GM21786 (cell line): ENCODE results near the gene CMTM8.
"Not testable (repeated sequence)": the region's sequence is repeated elsewhere in the genome, so short reads cannot be mapped to it uniquely, and the experiment has no call there.

Experiments used
- ATAC-seq: cut with Tn5 transposase; IDR thresholded peaks from one replicate; pipeline ENCODE4 v1.9.1; 2021; ENCODE audit not compliant: unreplicated experiment

Gene CMTM8, protein sequence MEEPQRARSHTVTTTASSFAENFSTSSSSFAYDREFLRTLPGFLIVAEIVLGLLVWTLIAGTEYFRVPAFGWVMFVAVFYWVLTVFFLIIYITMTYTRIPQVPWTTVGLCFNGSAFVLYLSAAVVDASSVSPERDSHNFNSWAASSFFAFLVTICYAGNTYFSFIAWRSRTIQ

DNA sequence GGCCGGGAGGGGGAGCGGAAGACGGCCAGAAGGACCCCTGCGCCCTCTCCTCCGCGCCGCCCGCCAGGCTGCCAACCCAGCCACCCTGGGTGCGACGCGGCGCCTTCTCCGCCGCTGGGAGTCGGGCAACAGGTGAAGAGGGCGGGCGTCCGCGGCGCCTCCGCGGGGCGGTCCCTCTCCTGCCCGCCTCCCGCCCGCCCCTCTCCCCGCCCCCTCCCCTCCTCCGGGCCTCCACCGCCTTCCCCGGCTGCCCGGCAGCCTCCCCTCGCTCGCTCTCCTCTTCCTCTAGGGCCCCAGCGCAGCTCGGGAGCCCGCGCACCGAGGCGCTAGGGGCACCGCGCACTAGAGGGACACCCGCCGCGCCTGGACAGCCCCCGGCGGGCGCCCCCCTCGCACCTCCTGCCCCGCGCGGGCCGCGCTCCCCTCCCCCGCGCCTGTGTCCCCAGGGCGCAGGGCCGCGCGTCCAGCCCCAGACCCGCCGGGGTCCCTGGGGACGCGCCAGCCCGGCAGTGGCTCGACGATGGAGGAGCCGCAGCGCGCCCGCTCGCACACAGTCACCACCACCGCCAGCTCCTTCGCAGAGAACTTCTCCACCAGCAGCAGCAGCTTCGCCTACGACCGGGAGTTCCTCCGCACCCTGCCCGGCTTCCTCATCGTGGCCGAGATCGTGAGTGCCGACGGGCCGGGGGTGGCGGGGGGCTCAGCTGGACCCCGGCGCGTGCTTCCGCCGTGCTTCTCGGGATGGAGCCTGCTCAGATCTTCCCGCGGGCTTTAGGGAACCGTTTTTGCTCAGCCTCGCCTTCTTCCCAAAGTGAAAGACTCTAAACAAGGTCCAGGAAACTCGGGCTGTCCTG, at the start of gene CMTM8:
Gene CMTM8 (plus strand): TSS at position 228 of the 854 bp plus-strand sequence. CDS start 293 bp downstream, at position 521.
- ATAC-seq: peak; percentile 46

DNA sequence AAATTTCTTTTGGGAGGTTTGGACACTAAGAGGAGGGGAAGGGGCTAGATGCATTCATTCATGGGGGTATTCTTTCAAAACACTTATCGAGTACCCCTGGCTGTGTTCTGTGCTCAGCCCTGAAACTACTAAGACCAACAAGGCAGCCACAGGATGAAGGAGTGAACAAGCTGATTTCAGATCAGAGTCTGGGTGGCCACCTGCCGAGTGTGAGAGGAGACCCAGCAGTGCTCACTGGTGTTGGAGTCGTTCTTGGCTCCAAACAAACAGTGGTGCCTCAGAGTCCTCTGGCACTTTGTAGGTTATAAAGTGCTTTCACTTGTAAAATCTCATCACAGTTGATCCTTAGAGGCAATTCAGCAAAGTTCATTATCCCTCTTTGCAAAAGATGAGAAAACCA, 48.8 kb upstream of the CMTM8 start:
- ATAC-seq: no peak

DNA sequence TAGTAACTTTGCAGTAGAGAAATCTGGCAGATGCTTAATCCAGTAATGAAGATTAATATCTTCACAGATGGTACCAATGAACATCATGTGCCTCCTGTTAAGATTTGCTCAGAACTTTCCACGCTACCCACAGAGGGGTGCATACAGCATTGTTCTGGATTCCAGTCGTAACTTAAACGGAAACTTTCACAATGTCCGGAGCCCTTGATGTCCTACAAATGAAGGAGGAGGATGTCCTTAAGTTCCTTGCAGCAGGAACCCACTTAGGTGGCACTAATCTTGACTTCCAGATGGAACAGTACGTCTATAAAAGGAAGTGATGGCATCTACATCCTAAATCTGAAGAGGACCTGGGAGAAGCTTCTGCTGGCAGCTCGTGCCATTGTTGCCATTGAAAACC, 47.9 kb upstream of the CMTM8 start:
- ATAC-seq: not testable (repeated sequence)

DNA sequence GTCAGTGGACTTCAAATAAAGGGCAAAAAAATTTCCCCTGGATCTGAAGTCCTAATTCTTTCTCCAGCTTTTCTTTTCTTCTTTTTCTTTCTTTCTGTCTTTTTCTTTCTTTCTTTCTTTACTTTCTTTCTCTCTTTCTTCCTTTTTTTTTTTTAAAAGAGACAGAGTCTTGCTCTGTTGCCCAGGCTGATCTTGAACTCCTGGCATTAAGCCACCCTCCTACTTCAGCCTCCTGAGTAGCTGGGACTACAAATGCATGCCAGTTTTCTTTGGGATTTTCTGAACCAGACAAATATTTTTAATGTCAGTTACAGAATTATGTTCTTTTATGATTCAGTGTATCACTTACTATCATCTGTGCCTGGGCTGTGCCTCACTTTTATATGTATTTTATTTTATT, 45.4 kb upstream of the CMTM8 start:
- no peak for ATAC-seq

DNA sequence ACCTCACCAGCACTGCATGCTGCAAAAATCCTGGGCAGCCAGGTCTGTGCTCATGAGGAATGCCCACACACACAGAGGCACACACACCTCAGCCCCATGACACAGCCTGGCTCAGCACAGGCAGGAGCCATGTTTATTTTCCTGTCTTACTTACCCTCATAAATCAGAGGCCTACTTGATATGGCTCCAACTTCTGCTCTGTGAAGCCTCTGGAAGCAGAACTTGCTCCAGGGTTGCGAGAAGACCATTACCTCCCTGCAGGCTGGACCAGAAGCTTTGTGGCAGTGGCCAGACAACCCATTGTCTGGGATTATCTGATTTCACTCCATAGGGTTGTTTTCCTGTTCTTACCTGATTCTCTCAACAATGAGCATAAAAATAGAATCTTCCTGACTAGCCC, 43.8 kb upstream of the CMTM8 start:
- no peak for ATAC-seq

DNA sequence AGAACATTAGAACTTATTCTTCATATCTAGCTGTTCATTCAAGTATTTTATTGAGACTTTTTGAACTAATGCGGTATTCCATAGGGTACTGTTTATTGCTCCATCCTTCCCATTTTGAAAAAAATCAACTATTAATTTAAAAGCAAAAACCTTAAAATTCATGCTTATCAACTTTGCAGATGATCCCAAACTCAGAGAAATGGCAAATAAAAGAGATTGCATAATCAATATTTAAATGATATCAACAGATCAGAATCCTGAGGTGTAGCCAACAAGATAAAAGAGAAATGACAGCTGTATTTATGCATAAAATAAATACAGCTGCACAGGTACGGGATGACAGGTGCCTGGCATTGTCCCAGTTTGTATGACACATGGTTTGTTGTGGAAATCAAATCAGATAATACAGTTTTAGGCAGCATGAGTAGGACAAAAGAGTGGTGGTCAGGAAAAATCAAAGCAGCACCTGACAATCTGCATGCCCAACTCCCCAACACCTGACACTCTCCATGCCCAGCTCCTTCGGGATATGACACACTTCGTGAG, 42.4 kb upstream of the CMTM8 start:
- no peak for ATAC-seq

DNA sequence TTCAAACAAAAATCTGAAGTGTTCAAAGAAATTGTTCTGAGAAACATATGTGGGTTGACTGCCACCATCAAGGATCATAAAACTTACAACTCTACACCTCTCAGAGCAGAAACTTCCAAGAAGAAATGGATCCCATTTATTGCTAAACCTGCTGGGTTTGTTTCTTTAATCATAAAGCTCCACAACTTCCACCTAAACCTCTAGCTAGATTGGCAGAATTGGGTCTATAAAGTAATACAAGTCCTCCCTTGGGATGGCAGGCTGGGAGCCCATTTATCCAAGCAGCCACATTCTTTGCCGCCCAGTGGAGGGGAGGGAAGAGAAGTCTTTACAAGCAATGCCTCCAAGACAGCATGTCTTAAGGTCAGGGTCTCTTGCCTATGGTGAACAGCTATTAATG, 40.5 kb upstream of the CMTM8 start:
- no peak for ATAC-seq

DNA sequence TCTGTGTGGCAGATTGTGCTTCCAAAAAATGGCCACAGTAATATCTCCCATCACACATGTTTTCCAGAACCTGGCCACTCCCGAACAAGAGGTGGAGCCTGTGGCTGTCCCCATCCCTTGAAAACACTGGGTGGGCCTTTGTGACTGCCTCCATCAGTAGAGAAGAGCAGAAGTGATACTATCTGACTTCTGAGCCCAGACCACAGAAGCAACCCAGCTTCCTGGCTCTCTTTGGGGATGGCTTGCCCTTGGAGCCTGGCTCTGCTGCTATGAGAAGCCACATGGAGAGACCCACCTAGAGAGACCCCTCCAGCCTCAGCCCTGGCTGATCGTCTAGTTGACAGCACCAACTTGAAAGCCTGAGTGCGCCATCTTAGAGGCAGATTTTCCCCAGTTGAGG, 39.8 kb upstream of the CMTM8 start:
- ATAC-seq: no peak

DNA sequence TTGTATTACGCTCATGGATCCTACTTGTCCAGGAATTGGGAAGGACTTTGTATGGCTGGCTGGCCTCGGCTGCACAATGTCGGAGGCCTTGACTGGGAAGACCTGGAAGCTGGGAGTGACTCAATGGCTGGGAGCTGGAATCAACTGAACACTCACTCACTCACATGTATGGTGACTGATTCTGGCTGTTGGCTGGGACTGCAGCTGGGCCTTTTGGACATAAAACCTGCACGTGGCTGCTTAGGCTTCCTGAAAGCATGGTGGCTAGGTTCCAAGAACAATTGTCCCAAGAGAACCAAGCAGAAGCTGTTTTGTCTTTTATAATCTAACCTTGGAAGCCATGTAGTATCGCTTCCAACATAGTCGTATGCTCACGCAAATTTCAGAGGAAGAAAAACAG, 38.0 kb upstream of the CMTM8 start:
- ATAC-seq: no peak

DNA sequence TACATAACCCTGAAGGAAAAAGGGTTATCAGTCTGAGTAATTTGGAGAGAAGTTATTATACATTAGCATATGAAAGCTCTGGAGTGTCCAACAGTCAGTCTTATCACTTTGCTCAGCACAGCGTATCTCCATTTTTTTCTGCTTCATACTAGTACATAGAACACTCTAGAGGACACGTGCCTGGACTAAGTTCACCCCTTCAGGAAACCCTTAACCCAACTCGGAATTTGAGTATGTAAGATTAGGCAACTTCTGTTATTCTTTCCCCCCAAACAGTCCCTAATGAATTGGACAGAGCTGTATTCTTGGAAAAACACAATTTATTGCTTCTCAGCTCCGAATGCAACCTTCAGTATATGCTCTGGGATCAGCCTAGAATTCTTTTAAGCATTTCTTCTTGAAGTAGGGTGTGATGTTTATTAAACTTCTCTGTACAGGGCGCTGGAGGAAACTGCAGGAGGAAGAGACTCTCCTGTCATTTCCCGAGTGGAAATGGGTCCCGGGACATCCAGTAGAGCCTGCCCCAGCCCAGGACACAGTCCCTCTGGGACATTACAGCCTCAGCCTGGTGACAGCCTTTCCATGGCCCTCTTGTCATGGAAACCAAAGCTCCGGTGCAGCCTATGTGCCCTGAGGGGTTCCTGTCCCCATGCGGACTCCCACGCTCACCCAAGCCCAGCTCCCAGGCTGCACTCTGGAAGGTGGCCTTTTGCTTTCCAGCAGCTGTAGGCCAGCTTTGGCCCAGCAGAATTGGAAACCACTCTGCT, 37.3 kb upstream of the CMTM8 start:
- no peak for ATAC-seq

DNA sequence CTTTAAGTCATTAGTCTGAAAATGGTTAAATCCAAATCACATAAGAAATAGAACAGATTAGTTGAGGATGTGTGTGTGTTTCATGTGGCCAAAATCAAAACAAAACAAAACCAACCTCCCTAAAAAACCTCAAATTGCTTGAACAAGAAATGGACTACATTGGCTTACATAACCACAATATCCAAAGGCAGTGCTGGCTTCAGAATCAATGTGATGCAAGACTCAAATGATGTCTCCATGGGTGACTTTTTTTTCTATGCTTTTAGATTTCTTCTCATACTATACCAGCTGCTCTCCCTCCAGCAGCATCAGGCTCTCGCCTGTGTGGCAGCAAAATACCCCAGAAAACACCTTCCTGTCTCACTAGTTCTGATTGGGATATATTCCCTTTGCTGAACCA, 36.0 kb upstream of the CMTM8 start:
- no peak for ATAC-seq

DNA sequence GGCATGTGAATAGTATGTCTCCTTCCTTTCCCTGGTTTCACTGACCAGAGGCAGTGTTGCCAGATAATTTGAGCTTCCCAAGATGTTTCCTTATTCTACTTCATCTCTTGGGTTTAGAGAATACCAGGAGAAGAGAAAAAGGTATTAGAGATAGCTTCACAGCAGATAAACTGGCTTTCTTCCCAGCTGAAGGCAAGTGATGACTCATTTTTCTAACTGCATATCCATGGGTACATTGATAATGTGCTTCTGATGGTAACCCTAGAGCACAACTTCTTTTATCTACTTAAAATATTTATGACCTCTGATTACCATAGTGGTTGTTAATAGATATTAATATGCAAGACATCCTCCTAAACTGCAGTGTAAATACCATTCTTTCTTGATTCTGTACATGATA, 34.6 kb upstream of the CMTM8 start:
- ATAC-seq: no peak

DNA sequence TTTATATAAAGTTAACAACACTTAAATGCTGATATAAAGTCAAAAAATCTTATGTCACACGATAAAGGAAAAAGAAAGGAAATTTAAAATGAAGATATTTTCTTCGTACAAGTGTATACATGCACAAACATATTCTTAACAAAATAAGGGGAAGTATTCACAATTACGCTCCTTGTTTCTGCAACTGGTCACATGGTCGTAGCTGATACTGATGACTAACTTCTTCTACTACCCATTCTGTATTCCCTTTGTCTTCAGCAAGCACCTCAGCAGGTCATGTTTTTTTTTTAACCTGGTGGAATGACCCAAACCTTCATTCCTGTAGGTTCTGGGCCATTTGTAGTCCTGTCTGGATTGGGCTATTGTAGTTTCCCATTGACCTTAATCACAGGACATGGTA, 30.0 kb upstream of the CMTM8 start:
- no peak for ATAC-seq

DNA sequence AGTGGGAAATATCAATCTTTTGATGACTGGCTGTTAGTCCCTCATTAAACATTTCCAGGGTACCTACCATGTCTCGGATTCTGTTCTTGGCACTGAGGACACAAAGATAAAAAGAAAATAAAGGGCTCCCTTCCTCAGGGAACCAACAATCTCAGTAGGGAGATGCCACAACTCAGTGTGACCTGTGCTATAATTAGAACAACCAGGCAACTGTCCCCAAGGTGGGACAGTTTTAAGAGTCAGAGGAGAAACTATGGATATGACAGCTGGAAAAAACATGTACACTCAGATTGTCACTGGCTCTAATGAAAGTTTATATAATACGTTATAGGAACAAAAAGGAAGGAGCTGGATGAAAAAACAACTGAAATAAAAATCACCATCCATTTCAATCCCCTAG, 23.3 kb upstream of the CMTM8 start:
- no peak for ATAC-seq

DNA sequence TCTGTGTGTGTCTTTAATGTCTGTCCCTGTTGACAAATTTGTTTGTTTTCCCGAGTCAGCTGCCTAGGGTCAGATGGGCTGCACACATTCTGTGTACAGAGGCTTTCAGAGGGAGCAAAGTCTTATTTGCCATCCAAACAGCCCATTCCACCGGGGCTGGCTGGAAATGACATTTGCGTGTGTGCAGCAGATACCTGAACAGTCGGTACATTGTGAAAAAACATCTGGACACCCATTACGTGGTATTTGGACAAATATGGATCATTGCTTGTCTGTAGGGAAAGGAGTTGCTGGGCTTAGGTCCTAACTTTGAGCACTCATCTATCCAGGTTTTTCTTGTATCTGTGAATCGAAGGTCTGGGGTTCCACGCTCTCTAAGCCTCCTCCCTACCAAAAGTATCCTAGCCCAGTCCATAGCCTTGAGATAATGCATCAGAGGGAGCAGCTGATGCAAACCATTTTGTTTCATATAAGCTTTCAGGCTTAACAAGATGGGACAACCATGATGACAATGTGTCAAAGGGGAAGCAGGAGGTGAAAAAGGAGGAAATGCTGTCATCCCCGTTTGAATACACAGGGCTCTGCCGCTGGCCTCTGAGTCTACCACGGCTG, 22.2 kb upstream of the CMTM8 start:
- ATAC-seq: no peak

DNA sequence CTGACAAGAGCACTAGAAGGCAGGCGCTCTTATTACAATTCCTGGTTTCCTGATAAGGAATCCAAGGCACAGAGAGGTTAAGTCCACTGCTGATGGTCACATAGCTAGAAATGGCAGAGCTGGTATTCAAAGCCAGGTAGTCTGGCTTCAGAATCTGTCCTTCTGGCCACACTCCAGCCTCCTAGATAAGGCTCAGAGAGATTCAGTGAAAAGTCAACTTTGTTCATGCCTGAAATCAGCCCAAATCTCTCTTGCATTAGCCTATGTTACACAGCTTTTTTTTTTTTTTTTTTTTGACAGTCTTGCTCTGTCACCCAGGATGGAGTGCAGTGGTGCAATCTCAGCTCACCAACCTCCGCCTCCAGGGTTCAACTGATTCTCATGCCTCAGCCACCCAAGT, 21.1 kb upstream of the CMTM8 start:
- ATAC-seq: no peak

DNA sequence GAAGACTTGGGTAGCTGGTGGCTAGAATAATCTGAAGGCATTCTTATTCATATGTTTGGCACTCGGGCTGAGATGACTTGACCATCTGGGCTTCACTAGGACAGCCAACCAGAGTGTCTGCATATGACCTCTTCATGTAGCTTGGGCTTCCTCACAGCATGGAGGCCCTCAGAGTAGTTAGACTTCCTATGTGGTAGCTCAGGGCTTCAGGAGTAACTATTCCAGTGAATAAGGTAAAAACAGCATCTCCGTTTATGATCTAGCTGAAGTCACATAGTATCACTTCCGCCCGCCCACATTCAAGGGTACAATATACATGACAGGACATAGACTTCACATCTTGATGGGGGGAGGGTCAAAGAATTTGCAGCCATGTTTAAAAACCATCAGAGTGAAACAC, 18.9 kb upstream of the CMTM8 start:
- no peak for ATAC-seq

DNA sequence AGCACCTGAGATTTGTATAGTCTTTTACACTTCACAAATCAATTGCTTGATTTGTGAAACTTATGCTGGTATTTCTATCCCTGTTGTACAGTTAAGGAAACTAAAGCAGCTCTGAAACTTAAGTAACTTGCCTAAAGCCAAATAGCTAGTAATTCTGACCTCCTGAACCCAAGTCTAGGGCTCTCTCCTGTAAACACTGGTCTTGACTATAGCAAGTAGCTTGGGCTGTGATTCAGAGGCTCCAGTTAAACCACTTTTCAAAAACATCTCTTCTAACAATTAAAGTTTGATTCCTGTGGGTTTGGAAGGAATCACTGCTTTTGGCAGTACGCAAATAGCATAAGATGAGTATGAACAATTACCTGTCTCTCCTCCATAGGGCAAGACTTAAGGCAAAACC, 18.5 kb upstream of the CMTM8 start:
- ATAC-seq: no peak

DNA sequence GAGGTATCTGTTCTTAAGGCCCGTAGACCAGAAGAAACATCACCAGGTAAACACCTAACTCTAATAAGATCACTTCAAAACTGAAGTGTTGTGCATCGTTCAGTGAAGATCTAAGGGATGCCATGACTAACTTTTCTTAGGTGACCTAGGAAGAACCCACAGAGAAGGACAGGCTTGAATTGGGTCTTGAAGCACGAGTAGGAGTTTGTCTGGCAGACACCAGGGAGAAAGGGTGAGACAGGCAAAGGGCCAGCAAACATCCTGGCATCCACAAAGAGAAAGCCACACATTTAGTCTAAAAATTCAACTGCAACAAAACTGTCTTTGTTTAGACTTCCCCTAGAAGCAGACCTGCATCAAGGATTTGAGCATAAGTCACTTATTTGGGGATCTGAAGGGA, 15.5 kb upstream of the CMTM8 start:
- ATAC-seq: no peak

DNA sequence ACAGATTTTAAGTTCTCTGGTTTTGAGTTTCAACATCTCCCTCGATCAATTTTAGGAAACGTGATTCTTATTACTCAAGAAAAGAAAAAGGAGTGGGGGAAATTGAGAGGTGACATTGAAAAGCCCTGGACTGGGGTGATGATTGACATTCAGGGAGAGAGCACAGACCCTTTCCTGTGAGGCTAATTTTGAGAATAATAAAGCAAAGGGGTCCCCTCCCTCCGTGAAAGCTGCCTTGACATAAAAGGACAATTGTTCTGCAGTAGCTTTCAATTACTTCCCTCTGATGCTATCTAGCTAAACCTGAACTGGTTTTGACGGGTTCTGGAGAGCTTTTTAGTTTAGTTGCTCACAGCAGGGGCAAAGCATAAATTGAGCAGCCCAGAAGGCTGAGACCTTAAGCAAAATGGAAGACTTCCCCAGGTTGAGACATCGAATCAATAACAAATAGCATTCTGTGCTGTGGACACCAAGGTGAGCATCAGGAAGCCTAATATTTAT, 14.4 kb upstream of the CMTM8 start:
- ATAC-seq: no peak

DNA sequence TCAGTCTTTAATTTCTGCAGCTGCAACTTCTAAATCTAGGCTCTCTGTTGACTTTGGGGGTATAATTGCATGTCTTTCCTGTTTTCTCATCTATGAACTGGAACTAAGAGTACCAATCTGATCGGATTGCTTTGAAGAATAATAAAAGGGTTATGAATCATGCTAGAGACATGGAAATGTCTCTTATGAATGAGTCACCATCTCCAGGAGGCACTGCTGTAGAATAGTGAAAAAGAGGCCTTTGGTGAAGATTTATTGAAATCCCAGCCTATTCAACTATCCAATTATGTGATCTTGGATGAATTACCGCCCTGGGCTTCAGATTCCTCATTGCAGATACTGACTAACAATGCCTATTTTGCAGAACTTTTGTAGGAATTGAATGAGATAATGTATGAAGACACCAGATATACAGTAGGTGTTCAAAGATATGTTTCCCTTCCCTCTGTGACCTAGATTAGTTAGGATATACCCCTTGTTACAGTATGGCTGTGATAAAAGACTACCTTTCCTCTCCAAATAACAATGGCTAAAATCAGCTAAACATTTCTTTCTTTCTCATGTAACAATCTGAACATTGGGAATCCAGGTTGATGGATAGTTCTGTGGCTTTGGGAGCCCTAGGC, 11.5 kb upstream of the CMTM8 start:
- ATAC-seq: no peak
